GM18867 (cell line): ENCODE results near the gene NR6A1.

ENCODE experiments used
- ATAC-seq: cut with Tn5 transposase; IDR thresholded peaks from one replicate; pipeline ENCODE4 v1.9.1; 2021; ENCODE audit warnings: mild to moderate bottlenecking, moderate library complexity; ENCODE audit not compliant: unreplicated experiment

The NR6A1 gene

GRCh38 chr9:124730772-124731171 is 40.3 kb downstream of the NR6A1 start:
- no peak for ATAC-seq

GRCh38 chr9:124726886-124727285 is 44.2 kb downstream of the NR6A1 start:
- no peak for ATAC-seq

- no peak for ATAC-seq
These were observed 46.1 kb downstream of the NR6A1 start for GRCh38 chr9:124725068-124725452.

- ATAC-seq, result no peak
These were observed 46.6 kb downstream of the NR6A1 start for GRCh38 chr9:124724415-124725067.

GRCh38 chr9:124723352-124723751 is 47.8 kb downstream of the NR6A1 start:
- ATAC-seq, result no peak

- ATAC-seq, result no peak
These were observed 49.8 kb downstream of the NR6A1 start for GRCh38 chr9:124721109-124721906.

GRCh38 chr9:124720429-124721108 is 50.5 kb downstream of the NR6A1 start:
- ATAC-seq, result no peak

- no peak for ATAC-seq
These were observed 52.2 kb downstream of the NR6A1 start for GRCh38 chr9:124718928-124719327.

- no peak for ATAC-seq
These were observed 53.5 kb downstream of the NR6A1 start for GRCh38 chr9:124717597-124717996.

GRCh38 chr9:124716808-124717207 is 54.3 kb downstream of the NR6A1 start:
- no peak for ATAC-seq

GRCh38 chr9:124710766-124711165 is 60.3 kb downstream of the NR6A1 start:
- no peak for ATAC-seq

- no peak for ATAC-seq
These were observed 61.8 kb downstream of the NR6A1 start for GRCh38 chr9:124709292-124709690.

- ATAC-seq, result no peak
These were observed 62.3 kb downstream of the NR6A1 start for GRCh38 chr9:124708633-124709291.

GRCh38 chr9:124708074-124708473 is 63.0 kb downstream of the NR6A1 start:
- no peak for ATAC-seq

- no peak for ATAC-seq
These were observed 63.4 kb downstream of the NR6A1 start for GRCh38 chr9:124707666-124708065.

- ATAC-seq, result no peak
These were observed 64.4 kb downstream of the NR6A1 start for GRCh38 chr9:124706685-124707084.

GRCh38 chr9:124699575-124699974 is 71.5 kb downstream of the NR6A1 start:
- ATAC-seq, result no peak

GRCh38 chr9:124698265-124698664 is 72.8 kb downstream of the NR6A1 start:
- no peak for ATAC-seq

GRCh38 chr9:124697326-124698200 is 73.5 kb downstream of the NR6A1 start:
- ATAC-seq, result no peak

- ATAC-seq, result no peak
These were observed 75.0 kb downstream of the NR6A1 start for GRCh38 chr9:124696101-124696500.
